NCI-H2196 (cell line): ENCODE results near the gene IRF9.
A peak's percentile ranks its signal among the peaks of the same experiment; 100 is the strongest.

Experiments
- DNase-seq: peaks from one replicate; lab custom pipeline; 2025; ENCODE audit not compliant: unreplicated experiment; lab: John Stamatoyannopoulos, UW

IRF9 gene

GRCh38 chr14:24131549-24131966 lies 29.5 kb upstream of the IRF9 start:
- no peak for DNase-seq

GRCh38 chr14:24132061-24132685 lies 28.9 kb upstream of the IRF9 start:
- DNase-seq: peak; percentile 89

GRCh38 chr14:24132976-24133375 lies 28.1 kb upstream of the IRF9 start:
- DNase-seq: no peak

- no peak for DNase-seq
Observed at GRCh38 chr14:24133735-24134134, 27.3 kb upstream of the IRF9 start.

GRCh38 chr14:24135584-24135833 lies 25.6 kb upstream of the IRF9 start:
- DNase-seq: no peak

GRCh38 chr14:24135834-24136683 lies 25.0 kb upstream of the IRF9 start, which contains the start of gene PSME1:
Gene PSME1, plus strand, starts transcription at chr14:24136194. Its CDS starts 69 bp downstream, at chr14:24136263.
- peak; percentile 95 for DNase-seq

- DNase-seq: no peak
Observed at GRCh38 chr14:24136684-24137528, 24.2 kb upstream of the IRF9 start.

- DNase-seq: no peak
Observed at GRCh38 chr14:24137529-24138395, 23.3 kb upstream of the IRF9 start.

GRCh38 chr14:24138396-24139271 lies 22.4 kb upstream of the IRF9 start:
- no peak for DNase-seq

GRCh38 chr14:24139272-24139934 lies 21.7 kb upstream of the IRF9 start:
- DNase-seq: no peak

GRCh38 chr14:24141097-24141880 lies 19.8 kb upstream of the IRF9 start, which contains the start of gene EMC9:
Gene EMC9, minus strand, starts transcription at chr14:24141591. Its CDS starts 287 bp downstream, at chr14:24141304.
- DNase-seq: peak; percentile 100

GRCh38 chr14:24143511-24143910 lies 17.6 kb upstream of the IRF9 start:
- no peak for DNase-seq

- no peak for DNase-seq
Observed at GRCh38 chr14:24144451-24144850, 16.6 kb upstream of the IRF9 start.

- no peak for DNase-seq
Observed at GRCh38 chr14:24145219-24145618, 15.8 kb upstream of the IRF9 start.

- DNase-seq: no peak
Observed at GRCh38 chr14:24145690-24146452, 15.2 kb upstream of the IRF9 start.

GRCh38 chr14:24146453-24146977 lies 14.6 kb upstream of the IRF9 start, which contains the start of gene PSME2:
Gene PSME2, minus strand, starts transcription at chr14:24146610. Its CDS starts 29 bp downstream, at chr14:24146581.
- DNase-seq: peak; percentile 94
